WTC11 (cell line): ENCODE measurements around the gene GRAMD2A. TPM values are rescaled to one million over a fixed set of nuclear protein-coding genes. Genes with fewer than 3 reads are reported as not detected.

ENCODE experiments used
- ATAC-seq: fragments of 200-7000 bp; cut with Tn5 transposase; 2 replicates; pipeline ENCODE4 v1.10.0; 2021; ENCODE audit warnings: mild to moderate bottlenecking, moderate library complexity
- CTCF ChIA-PET: fragments of 300-600 bp; sonication (Branson Sonifier 250); formaldehyde crosslinking; loops from one replicate; lab custom pipeline; 2021; ENCODE audit warnings: antibody characterized with exemption; lab: Charles Lee
- POLR2A ChIA-PET: fragments of 350-600 bp; sonication (Branson Sonifier 250); formaldehyde crosslinking; loops from one replicate; lab custom pipeline; 2021; ENCODE audit warnings: antibody characterized with exemption; lab: Charles Lee
- DNase-seq: peaks from one replicate; pipeline ENCODE4 v3.0.0; 2021; ENCODE audit warnings: low spot score
- H3K27ac Mint-ChIP-seq: 2 replicates; pipeline ENCODE4 v1.8.0; 2021; ENCODE audit warnings: mixed read lengths
- H3K27me3 Mint-ChIP-seq: 2 replicates; pipeline ENCODE4 v1.8.0; 2021; ENCODE audit warnings: low read depth, mild to moderate bottlenecking, moderate library complexity, mixed read lengths
- H3K36me3 Mint-ChIP-seq: 2 replicates; pipeline ENCODE4 v1.8.0; 2021; ENCODE audit warnings: mixed read lengths
- H3K4me1 Mint-ChIP-seq: 2 replicates; pipeline ENCODE4 v1.8.0; 2022; ENCODE audit warnings: mixed read lengths
- H3K4me3 Mint-ChIP-seq: 2 replicates; pipeline ENCODE4 v1.8.0; 2021; ENCODE audit warnings: mild to moderate bottlenecking, moderate library complexity, mixed read lengths
- H3K9me3 Mint-ChIP-seq: 2 replicates; pipeline ENCODE4 v1.8.0; 2021; ENCODE audit warnings: mixed read lengths
- GRHL2 ChIP-seq: fragments of 250-450 bp; sonication (Bioruptor Pico); IDR thresholded peaks from 2 replicates; pipeline ENCODE4 v1.8.0; 2022; ENCODE audit warnings: mild to moderate bottlenecking, moderate library complexity; ENCODE audit not compliant: insufficient replicate concordance, severe bottlenecking
- GTF2I ChIP-seq: fragments of 250-450 bp; sonication (Bioruptor Pico); conservative IDR thresholded peaks from 2 replicates; pipeline ENCODE4 v1.4.0; 2021; ENCODE audit warnings: mild to moderate bottlenecking
- NR1H2 ChIP-seq: sonication (generic); formaldehyde crosslinking; IDR thresholded peaks from 2 replicates; pipeline ENCODE4 v1.9.0; 2021; ENCODE audit warnings: mild to moderate bottlenecking, moderate library complexity, missing genetic modification reagents
- TCF7 ChIP-seq: sonication (generic); formaldehyde crosslinking; IDR thresholded peaks from 2 replicates; pipeline ENCODE4 v1.8.0; 2022; ENCODE audit warnings: mild to moderate bottlenecking, low read depth, missing genetic modification reagents, moderate library complexity
- total RNA-seq: library from RNA; stranded (reverse); gene quantifications from 3 replicates; pipeline ENCODE4 v1.2.3, GENCODE V29; 2021
- TF ChIP-seq, protein P1 (sequence below): sonication (generic); formaldehyde crosslinking; IDR thresholded peaks from 2 replicates; pipeline ENCODE4 v1.8.0; 2022; ENCODE audit warnings: missing genetic modification reagents
- TF ChIP-seq, protein P2 (sequence below): sonication (generic); formaldehyde crosslinking; IDR thresholded peaks from 2 replicates; pipeline ENCODE4 v1.8.0; 2022; ENCODE audit warnings: mild to moderate bottlenecking, missing genetic modification reagents
- TF ChIP-seq, protein P3 (sequence below): fragments of 250-450 bp; sonication (Bioruptor Pico); IDR thresholded peaks from 2 replicates; pipeline ENCODE4 v2.1.2; 2022; ENCODE audit warnings: mild to moderate bottlenecking, moderate library complexity
- TF ChIP-seq, protein P4 (sequence below): fragments of 250-450 bp; sonication (Bioruptor Pico); IDR thresholded peaks from 2 replicates; pipeline ENCODE4 v1.9.0; 2021; ENCODE audit warnings: mild to moderate bottlenecking
- TF ChIP-seq, protein P5 (sequence below): fragments of 200-600 bp; IDR thresholded peaks from 2 replicates; pipeline ENCODE4 v1.8.0; 2022; ENCODE audit warnings: antibody characterized with exemption
- TF ChIP-seq, protein P6 (sequence below): sonication (generic); formaldehyde crosslinking; conservative IDR thresholded peaks from 2 replicates; pipeline ENCODE4 v1.8.1; 2022; ENCODE audit warnings: mild to moderate bottlenecking, missing genetic modification reagents
- TF ChIP-seq, protein P7 (sequence below): sonication (generic); formaldehyde crosslinking; IDR thresholded peaks from 2 replicates; pipeline ENCODE4 v1.8.0; 2022; ENCODE audit warnings: mild to moderate bottlenecking, missing genetic modification reagents

The GRAMD2A gene
- total RNA-seq, 1 experiment from 2014 or later: 1.9 TPM

DNA sequence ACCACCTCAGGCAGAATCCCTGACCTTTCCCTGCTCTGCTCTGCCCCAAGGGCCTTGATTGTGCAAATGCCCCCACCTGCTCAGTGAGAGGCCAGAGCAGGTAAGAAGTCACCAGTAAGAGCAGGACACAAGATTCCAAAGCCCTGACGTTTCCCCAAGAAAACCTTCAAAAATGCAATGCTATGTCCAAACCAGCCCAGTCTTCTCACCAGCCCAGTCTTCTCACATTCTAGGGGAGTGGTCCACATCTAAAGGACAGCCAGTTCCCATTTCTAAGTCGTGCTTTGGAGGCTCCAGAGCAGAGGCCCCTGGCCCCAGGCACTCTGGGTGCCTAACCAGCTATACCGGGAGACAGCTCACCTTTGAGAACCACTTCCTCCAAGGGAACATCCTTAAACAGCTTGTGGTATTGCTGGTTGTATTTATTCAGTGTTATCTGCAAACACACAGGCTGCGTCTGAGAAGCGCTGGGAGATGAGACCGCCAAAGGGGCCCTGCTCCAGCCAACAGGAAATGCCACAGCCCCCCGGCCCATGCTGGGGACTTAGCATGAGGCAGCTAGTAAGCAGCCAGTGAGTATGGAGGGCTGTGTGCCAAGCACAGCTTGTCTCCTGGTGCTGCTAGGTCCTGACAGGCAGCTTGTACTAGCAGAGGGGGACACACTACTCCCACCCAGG, 29.3 kb downstream of the GRAMD2A start:
- POLR2A ChIA-PET: no interaction called here
- DNase-seq (no peak), ATAC-seq (peak; percentile 25; the same call in 1 of the 2 replicates)
- Mint-ChIP-seq H3K36me3 (no peaks in the 10 kb centered on the region), H3K27me3 (no peaks in the 10 kb centered on the region), H3K4me3 (no peak overlapping the region), H3K27ac (peak overlapping the region; percentile 13; the same call in 1 of the 2 replicates), H3K9me3 (no peaks in the 10 kb centered on the region), H3K4me1 (peaks cover 11% of the 10 kb centered on the region)
- CTCF ChIA-PET: interaction anchor here (1.0 to 2.0 kb wide), 3 partner anchors 9 to 16 kb away, joined by 3 to 9 read pairs (median 5); no protein-coding TSS in a partner anchor
- TF ChIP-seq, protein P1, sequence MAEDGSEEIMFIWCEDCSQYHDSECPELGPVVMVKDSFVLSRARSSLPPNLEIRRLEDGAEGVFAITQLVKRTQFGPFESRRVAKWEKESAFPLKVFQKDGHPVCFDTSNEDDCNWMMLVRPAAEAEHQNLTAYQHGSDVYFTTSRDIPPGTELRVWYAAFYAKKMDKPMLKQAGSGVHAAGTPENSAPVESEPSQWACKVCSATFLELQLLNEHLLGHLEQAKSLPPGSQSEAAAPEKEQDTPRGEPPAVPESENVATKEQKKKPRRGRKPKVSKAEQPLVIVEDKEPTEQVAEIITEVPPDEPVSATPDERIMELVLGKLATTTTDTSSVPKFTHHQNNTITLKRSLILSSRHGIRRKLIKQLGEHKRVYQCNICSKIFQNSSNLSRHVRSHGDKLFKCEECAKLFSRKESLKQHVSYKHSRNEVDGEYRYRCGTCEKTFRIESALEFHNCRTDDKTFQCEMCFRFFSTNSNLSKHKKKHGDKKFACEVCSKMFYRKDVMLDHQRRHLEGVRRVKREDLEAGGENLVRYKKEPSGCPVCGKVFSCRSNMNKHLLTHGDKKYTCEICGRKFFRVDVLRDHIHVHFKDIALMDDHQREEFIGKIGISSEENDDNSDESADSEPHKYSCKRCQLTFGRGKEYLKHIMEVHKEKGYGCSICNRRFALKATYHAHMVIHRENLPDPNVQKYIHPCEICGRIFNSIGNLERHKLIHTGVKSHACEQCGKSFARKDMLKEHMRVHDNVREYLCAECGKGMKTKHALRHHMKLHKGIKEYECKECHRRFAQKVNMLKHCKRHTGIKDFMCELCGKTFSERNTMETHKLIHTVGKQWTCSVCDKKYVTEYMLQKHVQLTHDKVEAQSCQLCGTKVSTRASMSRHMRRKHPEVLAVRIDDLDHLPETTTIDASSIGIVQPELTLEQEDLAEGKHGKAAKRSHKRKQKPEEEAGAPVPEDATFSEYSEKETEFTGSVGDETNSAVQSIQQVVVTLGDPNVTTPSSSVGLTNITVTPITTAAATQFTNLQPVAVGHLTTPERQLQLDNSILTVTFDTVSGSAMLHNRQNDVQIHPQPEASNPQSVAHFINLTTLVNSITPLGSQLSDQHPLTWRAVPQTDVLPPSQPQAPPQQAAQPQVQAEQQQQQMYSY (CRISPR knock-in tag): no peak
- TF ChIP-seq, protein P2, sequence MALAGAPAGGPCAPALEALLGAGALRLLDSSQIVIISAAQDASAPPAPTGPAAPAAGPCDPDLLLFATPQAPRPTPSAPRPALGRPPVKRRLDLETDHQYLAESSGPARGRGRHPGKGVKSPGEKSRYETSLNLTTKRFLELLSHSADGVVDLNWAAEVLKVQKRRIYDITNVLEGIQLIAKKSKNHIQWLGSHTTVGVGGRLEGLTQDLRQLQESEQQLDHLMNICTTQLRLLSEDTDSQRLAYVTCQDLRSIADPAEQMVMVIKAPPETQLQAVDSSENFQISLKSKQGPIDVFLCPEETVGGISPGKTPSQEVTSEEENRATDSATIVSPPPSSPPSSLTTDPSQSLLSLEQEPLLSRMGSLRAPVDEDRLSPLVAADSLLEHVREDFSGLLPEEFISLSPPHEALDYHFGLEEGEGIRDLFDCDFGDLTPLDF: no peak
- TF ChIP-seq GTF2I (CRISPR knock-in tag): no peak
- no peak for TF ChIP-seq GRHL2
- TF ChIP-seq, protein P3, sequence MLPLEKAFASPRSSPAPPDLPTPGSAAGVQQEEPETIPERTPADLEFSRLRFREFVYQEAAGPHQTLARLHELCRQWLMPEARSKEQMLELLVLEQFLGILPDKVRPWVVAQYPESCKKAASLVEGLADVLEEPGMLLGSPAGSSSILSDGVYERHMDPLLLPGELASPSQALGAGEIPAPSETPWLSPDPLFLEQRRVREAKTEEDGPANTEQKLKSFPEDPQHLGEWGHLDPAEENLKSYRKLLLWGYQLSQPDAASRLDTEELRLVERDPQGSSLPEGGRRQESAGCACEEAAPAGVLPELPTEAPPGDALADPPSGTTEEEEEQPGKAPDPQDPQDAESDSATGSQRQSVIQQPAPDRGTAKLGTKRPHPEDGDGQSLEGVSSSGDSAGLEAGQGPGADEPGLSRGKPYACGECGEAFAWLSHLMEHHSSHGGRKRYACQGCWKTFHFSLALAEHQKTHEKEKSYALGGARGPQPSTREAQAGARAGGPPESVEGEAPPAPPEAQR (CRISPR knock-in tag): no peak
- TF ChIP-seq, protein P4, sequence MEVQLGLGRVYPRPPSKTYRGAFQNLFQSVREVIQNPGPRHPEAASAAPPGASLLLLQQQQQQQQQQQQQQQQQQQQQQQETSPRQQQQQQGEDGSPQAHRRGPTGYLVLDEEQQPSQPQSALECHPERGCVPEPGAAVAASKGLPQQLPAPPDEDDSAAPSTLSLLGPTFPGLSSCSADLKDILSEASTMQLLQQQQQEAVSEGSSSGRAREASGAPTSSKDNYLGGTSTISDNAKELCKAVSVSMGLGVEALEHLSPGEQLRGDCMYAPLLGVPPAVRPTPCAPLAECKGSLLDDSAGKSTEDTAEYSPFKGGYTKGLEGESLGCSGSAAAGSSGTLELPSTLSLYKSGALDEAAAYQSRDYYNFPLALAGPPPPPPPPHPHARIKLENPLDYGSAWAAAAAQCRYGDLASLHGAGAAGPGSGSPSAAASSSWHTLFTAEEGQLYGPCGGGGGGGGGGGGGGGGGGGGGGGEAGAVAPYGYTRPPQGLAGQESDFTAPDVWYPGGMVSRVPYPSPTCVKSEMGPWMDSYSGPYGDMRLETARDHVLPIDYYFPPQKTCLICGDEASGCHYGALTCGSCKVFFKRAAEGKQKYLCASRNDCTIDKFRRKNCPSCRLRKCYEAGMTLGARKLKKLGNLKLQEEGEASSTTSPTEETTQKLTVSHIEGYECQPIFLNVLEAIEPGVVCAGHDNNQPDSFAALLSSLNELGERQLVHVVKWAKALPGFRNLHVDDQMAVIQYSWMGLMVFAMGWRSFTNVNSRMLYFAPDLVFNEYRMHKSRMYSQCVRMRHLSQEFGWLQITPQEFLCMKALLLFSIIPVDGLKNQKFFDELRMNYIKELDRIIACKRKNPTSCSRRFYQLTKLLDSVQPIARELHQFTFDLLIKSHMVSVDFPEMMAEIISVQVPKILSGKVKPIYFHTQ (CRISPR knock-in tag): no peak
- TF ChIP-seq, protein P5, sequence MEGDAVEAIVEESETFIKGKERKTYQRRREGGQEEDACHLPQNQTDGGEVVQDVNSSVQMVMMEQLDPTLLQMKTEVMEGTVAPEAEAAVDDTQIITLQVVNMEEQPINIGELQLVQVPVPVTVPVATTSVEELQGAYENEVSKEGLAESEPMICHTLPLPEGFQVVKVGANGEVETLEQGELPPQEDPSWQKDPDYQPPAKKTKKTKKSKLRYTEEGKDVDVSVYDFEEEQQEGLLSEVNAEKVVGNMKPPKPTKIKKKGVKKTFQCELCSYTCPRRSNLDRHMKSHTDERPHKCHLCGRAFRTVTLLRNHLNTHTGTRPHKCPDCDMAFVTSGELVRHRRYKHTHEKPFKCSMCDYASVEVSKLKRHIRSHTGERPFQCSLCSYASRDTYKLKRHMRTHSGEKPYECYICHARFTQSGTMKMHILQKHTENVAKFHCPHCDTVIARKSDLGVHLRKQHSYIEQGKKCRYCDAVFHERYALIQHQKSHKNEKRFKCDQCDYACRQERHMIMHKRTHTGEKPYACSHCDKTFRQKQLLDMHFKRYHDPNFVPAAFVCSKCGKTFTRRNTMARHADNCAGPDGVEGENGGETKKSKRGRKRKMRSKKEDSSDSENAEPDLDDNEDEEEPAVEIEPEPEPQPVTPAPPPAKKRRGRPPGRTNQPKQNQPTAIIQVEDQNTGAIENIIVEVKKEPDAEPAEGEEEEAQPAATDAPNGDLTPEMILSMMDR: no peak
- TF ChIP-seq, protein P6, sequence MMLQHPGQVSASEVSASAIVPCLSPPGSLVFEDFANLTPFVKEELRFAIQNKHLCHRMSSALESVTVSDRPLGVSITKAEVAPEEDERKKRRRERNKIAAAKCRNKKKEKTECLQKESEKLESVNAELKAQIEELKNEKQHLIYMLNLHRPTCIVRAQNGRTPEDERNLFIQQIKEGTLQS (CRISPR knock-in tag): no peak
- TF ChIP-seq, protein P7, sequence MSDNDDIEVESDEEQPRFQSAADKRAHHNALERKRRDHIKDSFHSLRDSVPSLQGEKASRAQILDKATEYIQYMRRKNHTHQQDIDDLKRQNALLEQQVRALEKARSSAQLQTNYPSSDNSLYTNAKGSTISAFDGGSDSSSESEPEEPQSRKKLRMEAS (CRISPR knock-in tag): no peak

DNA sequence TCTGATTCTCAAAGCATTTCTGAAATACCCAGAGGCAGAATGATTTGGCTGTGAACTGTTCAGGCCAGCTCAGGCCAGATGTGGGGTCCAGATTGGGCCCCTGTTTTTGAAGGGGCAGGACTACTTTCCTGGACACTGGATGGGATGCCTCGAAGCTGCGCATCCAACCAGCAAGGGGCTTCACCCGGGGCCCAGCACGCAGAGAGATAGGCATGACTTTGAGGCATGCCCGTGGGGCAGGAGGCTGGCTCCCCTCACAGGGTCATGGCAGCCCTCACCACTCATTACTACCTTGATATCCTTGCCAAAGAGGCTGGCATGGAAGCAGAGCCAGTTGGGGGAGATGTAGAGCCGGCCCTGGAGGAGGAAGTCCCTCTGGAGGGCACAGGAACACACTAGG, 30.1 kb downstream of the GRAMD2A start:
- ATAC-seq (no peak), DNase-seq (no peak)
- H3K4me3 Mint-ChIP-seq: no peak overlapping the region
- CTCF ChIA-PET: no interaction called here
- H3K27me3 Mint-ChIP-seq: no peaks in the 10 kb centered on the region
- TF ChIP-seq NR1H2 (CRISPR knock-in tag) (no peak), TCF7 (CRISPR knock-in tag) (no peak)
- no peaks in the 10 kb centered on the region for H3K9me3 Mint-ChIP-seq
- no peaks in the 10 kb centered on the region for H3K36me3 Mint-ChIP-seq
- H3K27ac Mint-ChIP-seq: no peak overlapping the region
- H3K4me1 Mint-ChIP-seq: peaks cover 11% of the 10 kb centered on the region
- POLR2A ChIA-PET: no interaction called here
